H1 (cell line): ENCODE results near the gene ZNF511. TPM values are rescaled to one million over a fixed set of nuclear protein-coding genes. Genes with fewer than 3 reads are reported as not detected.

ENCODE experiments used
- SAP30 ChIP-seq: fragments of 300-600 bp; sonication (generic); IDR thresholded peaks from 2 replicates; pipeline ENCODE4 v1.7.1; 2012; ENCODE audit warnings: low read length, moderate library complexity, mild to moderate bottlenecking, inconsistent platforms; ENCODE audit not compliant: insufficient read depth, insufficient replicate concordance
- SIX5 ChIP-seq: IDR thresholded peaks from 2 replicates; pipeline ENCODE4 v1.6.1; 2011; ENCODE audit warnings: mild to moderate bottlenecking, low read depth, low read length
- polyA plus RNA-seq, 7 experiments: library from polyadenylated mRNA; depleted of rRNA in 3 of 7; stranded (reverse) in 5 of 7; unstranded in 2 of 7; fragments of >200 nt in 5 of 7; fragments of 200-250 nt in 2 of 7; gene quantifications; 1 replicate in 5 of 7; 2 replicates in 1 of 7; 4 replicates in 1 of 7; pipeline versions ENCODE4 v1.2.1 to v1.2.3, GENCODE V29; 2011 to 2013; ENCODE audit warnings: missing spikeins in 2 of 7, mixed read lengths in 2 of 7
- total RNA-seq: library from RNA; stranded (reverse); fragmentation: NEBNext Ultra II Directional; extraction: Animal tissue kit (Norgen Biotek cat#: 25700); gene quantifications from 2 replicates; pipeline ENCODE4 v1.2.1, GENCODE V29; 2021

Gene ZNF511
- total and polyA plus RNA-seq, 2 of the 8 experiments (the other 6 are each of a cell fraction or from before 2014, with no cell fraction given) = 55.4 to 71.7 TPM

GRCh38 chr10:133318494-133319127 lies 9.9 kb downstream of the ZNF511 start (continued):
- TF ChIP-seq SAP30 (no peak), SIX5 (no peak)
